Ecto neural progenitor cell (in vitro differentiated cells): Measurements from ENCODE around the gene SHANK2.
A peak's percentile ranks its signal among the peaks of the same experiment; 100 is the strongest.

Experiments
- DNase-seq: peaks from one replicate; pipeline ENCODE4 v3.0.0-alpha.2; 2018; ENCODE audit warnings: low spot score

The SHANK2 gene

DNA sequence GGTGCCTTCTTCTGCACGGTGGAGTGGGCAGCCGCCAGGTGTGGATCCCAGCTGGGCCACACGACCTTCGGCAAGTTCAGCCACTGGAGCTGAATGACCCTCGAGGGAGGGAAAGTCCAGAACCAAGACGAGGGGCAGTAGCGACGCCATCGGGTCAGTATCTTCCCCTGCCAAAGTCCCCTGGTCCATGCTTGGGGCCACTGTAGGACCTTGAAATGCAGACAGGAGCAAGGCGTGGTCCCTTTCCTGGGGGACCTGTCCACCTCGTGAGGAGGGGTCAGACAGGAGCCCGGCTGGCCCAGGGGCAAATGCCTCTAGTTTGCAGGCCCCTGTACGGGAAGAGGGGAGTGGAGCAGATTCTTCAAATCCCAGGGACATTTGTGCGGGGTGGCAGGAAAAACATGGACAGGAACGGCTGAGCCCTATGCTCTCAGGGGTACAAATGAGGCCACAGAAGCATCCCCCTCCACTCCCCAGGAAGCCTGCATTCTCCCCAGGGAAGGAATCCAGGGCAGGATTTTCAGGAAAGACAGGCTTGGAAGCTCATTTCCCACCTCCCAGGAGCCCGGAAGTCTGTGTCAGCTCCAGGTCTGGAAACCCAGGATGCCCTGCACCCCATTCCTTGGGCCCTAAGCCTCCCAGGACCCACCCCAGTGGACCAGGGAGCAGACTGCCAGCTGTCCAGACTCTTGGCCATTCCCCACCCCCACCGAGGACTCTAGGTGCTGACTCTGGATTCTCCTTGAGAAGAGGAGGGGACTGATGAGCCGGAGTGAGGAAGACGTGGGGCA is 6.6 kb downstream of the SHANK2 start:
- DNase-seq: peak; percentile 49

DNA sequence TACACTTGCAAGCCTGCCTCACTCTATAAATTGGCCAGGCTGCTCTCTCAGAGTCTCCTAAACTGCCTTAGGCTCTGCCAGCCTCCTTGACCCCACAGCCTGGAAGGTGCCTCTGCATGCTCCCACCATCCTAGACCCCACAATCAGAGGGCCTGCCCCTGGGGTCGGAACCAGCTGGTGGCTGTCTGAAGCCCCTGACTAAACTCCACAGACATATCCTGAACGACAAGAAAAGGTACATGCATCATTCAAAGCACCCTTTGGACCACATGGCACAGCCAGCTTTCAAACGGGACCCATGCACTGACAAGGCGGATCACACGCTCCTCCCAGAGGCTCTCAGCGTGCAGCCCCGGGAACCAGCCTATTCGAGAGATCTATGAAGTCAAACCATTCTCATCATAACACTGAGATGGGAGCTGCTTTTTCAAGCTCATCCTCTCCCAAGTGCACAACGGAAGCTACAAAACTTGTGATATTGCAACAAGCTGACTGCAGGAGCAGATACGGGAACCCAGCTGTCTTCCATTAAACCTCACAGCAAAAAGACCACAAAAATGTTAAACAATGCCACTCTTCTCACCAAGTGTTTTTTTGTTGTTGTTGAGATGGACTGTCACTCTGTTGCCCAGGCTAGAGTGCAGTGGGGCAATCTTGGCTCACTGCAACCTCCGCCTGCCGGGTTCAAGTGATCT is 8.1 kb downstream of the SHANK2 start:
- DNase-seq: peak; percentile 42

DNA sequence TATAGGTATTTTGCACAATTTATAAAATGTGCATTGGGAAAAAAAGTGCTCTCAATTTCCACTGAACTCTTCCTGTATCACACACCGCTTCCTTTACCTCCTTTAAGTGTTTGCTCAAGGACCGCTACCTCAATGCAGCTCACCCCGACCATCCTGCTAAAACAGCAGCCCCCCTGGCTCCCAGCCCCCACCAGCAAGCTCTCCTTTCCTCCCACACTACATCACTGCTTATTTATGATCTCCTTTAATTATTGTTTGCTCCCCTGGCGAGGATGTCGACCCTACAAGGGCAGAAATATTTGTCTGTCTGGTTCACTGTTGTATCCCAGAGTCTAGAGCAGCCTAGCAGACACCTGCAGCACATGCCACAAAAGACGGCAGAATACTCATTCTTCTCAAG is 10.0 kb downstream of the SHANK2 start:
- no peak for DNase-seq

DNA sequence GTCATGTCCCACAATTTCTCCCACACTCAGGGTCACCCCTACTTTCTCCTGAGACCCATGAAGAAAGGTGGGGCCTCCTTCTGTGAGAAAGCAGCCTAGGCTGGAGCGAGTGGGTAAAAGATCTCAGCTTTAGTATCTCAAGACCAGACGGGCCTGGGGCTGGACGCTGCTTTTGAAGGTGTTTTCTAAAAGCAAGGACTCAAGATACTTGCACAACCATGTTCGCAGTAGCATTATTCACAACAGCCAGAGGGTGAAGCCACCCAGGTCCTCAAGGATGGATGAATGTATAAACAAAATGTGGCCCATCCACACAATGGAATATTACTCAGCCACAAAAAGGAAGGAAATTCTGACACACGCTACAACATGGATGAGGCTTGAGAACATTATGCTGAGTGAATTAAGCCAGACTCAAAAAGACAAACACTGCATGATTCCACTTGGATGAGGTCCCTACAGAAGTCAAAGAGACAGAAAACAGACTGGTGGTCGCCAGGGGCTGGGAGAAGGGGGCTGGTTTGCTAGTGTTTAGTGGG is 10.6 kb downstream of the SHANK2 start:
- DNase-seq: no peak

DNA sequence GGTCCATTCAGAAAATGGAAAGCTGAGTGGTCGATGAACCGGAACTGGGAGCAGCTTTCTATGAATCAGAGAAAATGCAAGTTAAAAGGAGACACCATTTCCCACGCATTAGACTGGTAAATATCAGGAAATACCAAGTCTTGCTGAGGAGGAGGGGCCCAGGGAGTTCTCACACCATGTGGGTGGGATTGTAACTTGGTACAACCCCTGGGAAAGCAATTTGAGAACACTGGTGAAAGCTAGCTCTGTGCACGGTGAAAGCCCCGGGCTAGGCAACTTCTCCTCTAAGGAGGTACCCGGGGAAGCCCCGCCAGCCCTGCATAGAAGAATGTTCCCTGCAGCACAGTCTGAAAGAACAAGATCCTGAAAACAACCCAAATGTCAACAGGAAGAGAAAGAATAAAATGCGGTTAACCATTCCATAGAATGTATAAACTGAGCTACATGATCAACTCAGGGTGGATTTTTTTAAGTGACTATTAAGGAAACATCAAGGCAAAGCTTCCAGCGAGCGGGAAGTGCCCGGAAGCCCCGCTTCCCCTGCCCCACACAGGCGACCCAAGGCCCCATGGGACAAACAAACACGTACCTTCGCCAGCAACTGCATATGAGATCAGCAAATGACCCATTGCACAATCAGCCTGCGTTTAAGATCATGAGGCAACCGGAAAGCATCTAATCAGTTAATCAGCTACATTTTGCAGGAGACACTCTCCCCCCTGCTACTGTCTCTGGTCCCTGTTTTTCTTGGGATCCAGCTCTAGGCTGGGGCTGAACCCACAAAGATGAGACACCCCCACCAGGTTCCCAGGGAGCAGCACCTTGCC is 11.3 kb downstream of the SHANK2 start:
- no peak for DNase-seq

DNA sequence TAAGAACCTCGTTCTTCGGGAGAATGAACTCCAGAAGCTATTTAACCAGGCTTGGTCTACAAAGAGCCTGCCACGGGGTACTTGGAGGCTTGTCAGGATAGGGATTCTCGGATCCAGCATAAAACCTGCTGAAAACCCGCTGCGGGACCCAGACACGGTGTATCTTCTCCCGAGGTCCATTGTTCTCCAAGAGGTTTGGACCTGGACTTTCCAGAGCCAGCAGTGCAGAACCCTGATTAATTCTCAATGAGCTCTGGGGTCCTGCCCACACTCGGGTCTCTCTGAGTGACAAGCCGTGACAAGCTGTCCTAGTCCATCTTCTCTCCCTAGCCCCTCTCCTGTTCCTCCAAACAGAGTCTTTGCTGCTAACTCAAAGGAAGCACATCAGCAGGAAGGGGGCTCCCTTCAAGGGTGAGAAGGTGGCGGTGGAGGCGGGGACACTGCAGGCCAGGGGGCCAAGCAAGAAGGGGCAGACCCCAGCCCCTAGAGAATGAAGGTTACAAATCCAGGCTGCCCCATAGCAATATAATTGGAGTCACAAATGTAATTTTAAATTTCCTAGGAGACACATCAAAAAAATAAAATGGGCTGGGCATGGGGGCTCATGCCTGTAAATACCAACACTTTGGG is 12.2 kb downstream of the SHANK2 start:
- DNase-seq: no peak

DNA sequence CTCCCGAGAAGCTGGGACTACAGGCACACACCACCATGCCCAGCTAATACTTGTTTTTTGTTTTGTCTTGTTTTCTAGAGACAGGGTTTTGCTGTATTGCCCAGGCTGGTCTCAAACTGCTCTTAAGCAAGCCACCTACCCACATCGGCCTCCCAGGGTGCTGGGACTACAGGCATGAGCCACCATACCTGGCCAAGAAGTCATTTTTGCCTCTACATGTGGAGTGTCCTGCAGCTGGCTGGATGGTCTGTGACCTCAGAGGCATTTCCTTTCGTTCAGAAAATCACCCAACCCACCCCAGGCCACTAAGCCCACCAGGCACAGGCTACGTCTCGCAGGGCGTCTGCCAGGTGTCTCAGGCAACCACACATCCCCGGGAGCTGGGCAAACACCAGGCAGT is 12.8 kb downstream of the SHANK2 start:
- no peak for DNase-seq

DNA sequence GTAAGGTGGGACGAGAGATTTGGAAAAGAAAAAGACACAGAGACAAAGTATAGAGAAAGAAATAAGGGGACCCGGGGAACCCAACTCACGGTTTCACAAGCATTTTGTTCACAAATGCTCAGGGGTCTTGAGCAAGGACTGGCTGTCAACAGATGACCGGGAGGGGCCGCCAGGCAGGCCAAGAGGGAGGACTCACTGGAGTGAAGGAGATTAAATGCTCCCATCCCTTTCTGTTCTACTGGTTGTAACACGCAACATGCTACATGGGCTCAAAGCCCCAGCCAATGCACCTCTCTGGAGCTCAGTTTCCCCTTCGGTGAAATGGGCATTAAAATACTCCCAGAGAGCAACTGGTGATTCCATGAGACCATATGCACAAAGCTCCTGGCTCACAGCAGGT is 13.4 kb downstream of the SHANK2 start:
- no peak for DNase-seq

DNA sequence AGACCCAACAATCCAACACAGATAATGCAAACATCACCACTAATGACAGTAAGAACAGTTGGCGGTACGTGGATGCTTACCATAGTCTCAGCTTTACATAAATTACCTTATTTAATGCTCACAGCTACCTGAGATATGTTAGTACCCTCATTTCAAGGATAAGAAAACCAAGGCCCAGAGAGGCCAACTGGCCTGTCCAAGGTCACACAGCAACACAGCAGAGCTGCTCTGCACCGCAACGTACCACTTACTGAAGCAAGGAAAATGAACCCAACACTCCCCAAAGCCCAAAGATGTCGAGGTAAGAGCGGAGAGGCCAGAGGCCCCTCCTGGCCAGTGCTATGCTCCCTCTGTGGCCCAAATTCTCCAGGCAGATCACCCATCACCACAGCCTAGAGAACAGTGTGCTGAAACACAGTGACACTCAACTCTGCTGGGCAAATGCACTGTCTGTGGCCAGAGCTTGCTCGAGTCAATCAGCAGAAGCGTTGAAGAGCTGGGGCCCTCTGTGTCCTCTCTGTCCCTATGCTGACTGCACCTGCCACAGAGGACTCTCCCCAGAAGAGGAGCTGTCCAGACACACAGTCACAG is 14.0 kb downstream of the SHANK2 start:
- peak; percentile 43 for DNase-seq

DNA sequence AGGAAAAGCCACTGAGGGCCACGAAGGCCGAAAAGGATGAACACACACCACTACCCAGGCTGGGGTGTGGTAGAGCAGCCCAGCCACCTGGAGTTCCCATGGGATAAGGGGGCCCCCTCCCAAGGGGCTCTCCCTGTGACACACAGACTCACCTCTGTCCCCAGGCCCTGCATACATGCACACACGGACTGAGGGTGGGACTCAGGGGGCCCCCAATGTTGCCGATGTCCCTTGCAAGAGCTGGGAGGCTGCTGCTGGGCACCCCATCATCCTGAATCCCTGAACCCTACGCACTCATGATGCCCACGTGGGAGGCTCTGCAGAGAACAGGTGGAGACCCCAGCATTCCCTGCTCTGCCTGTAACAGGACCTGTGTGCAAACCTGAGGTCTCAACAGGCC is 14.5 kb downstream of the SHANK2 start:
- peak; percentile 42 for DNase-seq

DNA sequence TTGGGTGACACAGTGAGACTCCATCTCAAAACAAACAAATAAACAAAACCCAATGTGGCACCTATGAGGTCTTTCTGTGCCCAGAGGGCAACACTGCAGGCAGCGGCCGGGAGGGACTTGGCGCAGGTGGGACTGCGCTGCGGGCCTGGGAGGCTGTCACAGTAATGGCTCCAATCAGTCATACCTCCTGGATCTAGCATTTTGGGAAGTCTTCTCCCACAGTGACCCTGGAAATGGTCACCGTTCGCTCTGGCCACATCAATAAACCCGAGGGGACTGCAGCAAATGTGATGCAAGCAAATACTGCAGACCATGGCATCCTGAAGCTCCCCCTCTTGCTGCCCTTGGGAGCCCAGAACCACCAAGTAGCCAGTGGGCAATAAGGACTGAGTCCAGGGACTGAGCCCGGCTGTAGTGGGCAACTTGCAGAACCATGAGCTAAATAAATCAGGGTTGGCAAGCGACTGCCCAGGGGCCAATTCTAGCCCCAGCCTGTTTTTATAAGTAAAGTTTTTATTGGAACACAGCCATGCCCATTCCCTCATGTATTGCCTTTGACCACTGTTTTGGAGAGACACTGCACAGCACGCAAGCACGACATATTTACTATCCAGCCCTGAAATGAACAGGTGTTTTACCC is 15.4 kb downstream of the SHANK2 start:
- peak; percentile 38 for DNase-seq

DNA sequence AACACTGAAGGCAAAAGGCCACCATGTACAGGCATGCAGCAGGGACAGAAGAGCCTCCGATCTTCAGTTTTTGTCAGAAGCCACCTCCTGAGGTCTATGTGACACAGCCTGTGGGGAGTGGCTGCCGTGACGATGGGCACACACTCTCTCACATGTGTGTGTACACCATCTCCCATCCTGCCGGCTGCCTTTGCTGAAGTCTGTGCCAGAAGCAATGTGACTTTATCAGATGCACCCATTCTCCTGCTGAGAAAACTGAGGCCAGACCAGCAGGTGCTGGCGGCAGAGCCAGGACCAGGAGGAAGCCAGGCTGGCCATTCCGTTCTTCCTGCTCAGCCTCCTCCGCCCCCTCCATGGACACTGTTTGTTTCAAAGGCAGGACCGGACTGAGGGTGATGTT is 16.7 kb downstream of the SHANK2 start:
- peak; percentile 43 for DNase-seq

DNA sequence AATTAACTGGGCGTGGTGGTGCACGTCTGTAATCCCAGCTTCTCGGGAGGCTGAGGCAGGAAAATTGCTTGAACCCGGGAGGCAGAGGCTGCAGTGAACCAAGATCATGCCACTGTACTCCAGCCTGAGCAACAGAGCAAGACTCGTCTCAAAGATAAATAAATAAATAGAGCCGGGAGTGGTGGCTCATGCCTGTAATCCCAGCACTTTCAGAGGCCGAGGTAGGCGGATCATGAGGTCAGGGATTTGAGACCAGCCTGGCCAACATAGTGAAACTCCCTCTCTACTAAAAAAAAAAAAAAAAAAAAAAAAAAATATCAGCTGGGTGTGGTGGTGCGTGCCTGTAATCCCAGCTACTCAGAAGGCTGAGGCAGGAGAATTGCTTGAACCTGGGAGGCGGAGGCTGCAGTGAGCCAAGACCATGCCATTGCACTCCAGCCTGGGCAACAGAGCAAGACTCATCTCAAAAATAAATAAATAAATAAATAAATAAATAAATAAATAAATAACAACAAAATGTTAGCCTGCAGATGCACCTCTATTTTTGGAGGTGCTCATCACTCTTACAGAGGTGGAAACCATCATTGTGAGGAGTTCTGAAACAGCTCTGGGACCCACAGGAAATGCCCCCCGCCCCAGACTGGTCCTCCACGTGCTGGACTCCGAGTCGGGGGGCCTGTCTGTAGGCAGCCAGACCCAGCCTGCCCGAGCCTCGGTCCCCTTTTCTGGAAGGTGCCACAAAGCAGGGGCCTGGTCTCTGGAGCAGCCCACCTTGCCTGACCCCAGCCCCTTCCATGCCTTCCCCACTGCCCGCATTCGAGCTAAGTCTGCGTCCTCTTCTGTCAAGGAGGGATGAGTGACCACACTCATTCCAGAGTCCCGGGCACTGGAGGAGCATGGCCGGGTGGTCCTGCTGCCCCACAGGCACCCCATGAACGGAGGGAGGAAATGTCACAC is 18.2 kb downstream of the SHANK2 start:
- DNase-seq: peak; percentile 7

DNA sequence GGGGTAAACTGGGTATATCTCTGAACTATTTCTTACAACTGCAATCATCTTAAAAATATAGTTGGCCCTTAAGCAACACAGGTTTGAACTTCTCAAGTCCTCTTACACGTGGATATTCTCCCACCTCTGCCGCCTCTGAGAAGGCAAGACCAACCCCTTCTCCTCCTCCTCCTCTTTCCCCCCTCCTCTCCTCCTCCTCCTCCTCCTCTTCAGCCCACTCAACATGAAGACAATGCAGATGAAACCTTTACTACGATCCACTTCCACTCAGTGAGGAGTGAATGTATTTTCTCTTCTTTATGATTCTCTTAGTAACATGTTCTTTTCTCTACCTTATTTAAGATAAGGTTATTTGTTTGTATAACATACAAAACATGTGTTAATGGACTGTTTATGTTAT is 20.0 kb downstream of the SHANK2 start:
- no peak for DNase-seq

DNA sequence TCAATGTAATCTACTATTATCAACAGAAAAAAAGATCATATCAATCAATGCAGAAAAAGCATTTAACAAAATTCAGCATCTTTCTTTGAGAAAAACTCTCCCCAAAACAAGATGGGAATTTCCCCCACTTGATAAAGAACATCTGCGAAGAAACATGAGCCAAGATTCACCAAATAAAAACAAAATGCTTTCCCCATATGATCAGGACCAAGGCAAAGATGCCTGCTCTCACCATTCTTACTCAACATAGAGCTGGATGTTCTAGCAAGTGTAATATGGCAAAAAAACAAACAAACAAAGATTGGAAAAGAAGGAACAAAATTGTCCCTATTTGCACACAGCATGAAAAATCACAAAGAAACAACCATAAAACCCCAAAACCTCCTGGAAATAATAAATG is 23.4 kb downstream of the SHANK2 start:
- DNase-seq: no peak

DNA sequence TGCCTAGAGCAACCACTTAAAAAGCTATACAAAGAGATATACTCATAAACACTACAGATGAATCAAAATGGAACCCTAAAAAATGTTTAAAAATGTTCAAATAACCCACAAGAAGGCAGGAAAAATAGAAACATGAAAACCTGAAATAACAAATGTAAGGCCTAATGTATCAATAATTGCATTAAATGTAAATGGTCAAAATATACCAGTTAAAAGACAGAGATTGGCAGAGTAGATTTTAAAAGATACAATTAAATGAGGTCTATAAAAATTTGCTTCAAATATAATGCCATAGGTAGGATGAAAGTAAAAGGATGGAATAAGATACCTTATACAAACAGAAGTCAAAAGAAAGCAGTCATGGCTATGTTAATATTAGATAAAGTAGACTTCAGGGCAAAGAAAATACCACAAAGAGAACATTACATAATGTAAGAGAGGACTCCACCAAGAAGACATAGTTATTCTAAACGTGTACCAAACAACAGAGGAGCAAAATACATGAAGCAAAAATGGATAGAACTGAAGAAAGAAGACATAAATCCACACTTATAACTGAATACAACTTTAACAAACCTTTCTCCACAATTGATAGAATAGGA is 25.2 kb downstream of the SHANK2 start:
- DNase-seq: no peak

DNA sequence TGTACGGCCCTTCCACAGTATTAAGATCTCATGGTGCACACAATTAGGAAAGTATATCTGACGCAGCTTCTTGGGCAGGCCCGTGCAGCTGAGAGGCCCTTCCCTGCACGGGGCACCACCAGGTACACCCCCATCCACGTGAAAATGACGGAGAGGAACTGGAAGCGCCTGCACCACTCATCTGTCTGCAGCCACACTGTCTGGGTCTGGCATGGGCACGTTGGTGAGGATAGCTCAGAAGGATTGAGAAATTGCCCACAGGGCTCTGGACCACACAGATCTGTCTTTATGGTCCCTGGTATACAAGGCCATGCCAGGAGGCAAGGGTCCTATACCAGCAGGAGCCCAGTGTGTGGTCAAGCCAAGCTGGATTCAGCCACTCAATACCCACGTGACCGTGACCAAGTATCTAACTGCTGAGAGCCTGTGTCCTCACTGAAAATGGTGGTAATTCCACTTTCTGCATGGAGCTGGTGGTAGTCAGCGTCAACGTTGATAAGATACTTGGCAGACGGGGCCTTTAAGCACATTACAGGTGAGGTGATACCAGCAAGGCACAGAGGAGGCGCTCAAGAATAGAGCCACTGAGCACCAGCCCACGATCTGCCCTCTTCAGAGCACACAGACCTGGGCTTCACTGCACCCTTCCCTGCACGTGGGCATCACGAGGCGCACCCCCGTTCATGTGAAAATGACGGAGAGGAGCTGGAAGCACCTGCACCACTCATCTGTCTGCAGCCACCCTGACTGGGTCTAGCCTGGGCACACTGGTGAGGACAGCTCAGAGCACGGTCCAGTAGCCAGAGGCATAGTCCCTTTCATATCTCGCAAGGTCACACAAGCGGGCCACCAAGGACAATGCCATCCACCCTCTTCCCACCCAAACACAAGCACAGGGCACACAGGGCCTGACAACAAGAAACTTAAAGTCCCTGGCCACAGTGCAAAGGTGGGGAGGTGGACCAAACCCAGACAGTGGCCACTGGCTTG is 28.4 kb downstream of the SHANK2 start:
- DNase-seq: no peak

DNA sequence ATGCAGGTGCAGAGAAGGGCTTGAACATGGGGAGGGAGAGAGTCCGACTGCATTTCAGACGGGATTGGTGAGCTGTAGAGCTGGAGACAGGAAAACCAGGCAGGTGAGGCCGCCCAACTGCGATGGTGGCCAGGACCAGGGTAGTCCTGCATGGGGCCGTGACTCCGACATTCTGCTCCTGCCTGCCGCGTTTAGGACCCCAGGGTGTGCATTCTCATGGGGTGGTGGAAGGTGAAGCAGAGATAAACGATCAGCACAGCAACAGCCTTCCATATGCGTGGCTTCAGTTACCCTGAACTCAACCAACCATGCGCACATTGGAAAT is 29.3 kb downstream of the SHANK2 start:
- no peak for DNase-seq
